Measurements from ENCODE around the gene MSANTD1.

The MSANTD1 gene

GRCh38 chr4:3269105-3269927 lies 20.4 kb downstream of the MSANTD1 start:
- CTCF ChIA-PET: no interaction called here
- no peak for TF ChIP-seq NFRKB (IDR thresholded peaks at IDR 0.05)
- no peak for TF ChIP-seq ARNT (IDR thresholded peaks at IDR 0.05)
- TF ChIP-seq ELF4 (IDR thresholded peaks at IDR 0.05): no peak
- no peak for TF ChIP-seq FOXK2 (IDR thresholded peaks at IDR 0.05)
- TF ChIP-seq HDGF (IDR thresholded peaks at IDR 0.05; ENCODE audit: borderline replicate concordance): no peak
- TF ChIP-seq PKNOX1 (IDR thresholded peaks at IDR 0.05): no peak
- TF ChIP-seq LEF1 (IDR thresholded peaks at IDR 0.05; ENCODE audit: borderline replicate concordance): no peak
- TF ChIP-seq FOXA1 (IDR thresholded peaks at IDR 0.05): no peak
- TF ChIP-seq CTBP1 (IDR thresholded peaks at IDR 0.05; ENCODE audit: borderline replicate concordance): no peak
- no peak for TF ChIP-seq L3MBTL2 (conservative IDR thresholded peaks at IDR 0.05)
- DNase-seq (ENCODE audit: extremely low spot score): no peak
- POLR2A ChIA-PET: no interaction called here

DNA sequence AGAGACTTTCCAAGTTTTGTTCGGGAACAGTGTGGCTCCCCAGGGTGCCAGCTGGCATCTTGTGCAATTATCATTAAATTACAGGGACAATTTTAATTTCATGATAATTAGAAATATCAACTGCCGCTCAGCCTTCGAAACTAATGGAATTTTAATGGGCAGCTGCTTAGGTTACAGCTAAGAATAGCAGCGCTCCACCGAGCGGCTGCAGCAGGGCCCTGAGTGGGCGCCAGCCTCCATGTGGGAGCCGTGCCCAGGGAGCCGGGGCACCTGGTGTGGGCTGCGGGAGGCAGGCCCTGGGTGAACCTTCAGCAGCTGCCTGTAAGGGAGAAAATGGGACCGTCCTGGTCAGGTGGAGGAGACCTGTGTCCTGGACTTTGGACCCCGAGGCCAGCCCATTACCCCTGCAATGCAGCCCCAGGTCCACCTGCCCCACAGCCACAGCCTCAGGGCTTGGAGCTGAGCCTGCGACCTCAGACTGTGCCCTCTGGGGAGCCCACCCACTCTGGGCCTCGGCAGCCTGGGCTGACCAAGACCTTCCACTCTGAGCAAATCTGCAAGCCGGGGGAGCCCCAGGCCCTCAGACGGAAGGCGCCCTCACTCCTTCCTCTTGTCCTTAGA lies 21.1 kb downstream of the MSANTD1 start:
- POLR2A ChIA-PET: no interaction called here
- CTCF ChIA-PET: no interaction called here
- TF ChIP-seq FOXA1 (IDR thresholded peaks at IDR 0.05): no peak
- no peak for DNase-seq (ENCODE audit: extremely low spot score)

DNA sequence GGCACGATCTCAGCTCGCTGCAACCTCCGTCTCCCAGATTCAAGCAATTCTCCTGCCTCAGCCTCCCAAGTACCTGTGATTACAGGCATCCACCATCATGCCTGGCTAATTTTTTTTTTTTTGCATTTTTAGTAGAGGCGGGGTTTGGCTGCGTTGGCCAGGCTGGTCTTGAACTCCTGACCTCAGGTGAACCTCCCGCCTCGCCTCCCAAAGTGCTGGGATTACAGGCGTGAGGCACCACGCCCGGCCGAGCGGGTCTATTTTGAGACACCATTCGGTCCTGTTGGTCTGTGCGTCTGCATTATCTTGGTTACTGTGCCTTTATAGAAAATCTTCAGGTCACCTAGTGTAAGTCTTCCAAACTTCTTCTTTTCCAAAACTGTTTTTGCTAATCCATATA lies 22.2 kb downstream of the MSANTD1 start:
- ChIA-PET POLR2A (no interaction called here), CTCF (no interaction called here)
- no peak for DNase-seq (ENCODE audit: extremely low spot score)
- no peak for TF ChIP-seq HDGF (IDR thresholded peaks at IDR 0.05; ENCODE audit: borderline replicate concordance)
- no peak for TF ChIP-seq PKNOX1 (IDR thresholded peaks at IDR 0.05)
- no peak for TF ChIP-seq LEF1 (IDR thresholded peaks at IDR 0.05; ENCODE audit: borderline replicate concordance)
- TF ChIP-seq ARNT (IDR thresholded peaks at IDR 0.05): no peak
- no peak for TF ChIP-seq FOXA1 (IDR thresholded peaks at IDR 0.05)

- ChIA-PET POLR2A (interaction anchor here (1.1 kb wide), 1 partner anchor 15 kb away, joined by 5 read pairs; no protein-coding TSS in a partner anchor), CTCF (no interaction called here)
- TF ChIP-seq ZNF384 (IDR thresholded peaks at IDR 0.05): no peak
- no peak for TF ChIP-seq FOXK2 (IDR thresholded peaks at IDR 0.05)
- no peak for TF ChIP-seq BHLHE40 (IDR thresholded peaks at IDR 0.05; ENCODE audit: borderline replicate concordance)
- no peak for TF ChIP-seq SUZ12 (IDR thresholded peaks at IDR 0.05)
- TF ChIP-seq PKNOX1 (IDR thresholded peaks at IDR 0.05): no peak
- TF ChIP-seq LEF1 (IDR thresholded peaks at IDR 0.05; ENCODE audit: borderline replicate concordance): no peak
- no peak for DNase-seq (ENCODE audit: extremely low spot score)
These were observed 28.0 kb downstream of the MSANTD1 start for GRCh38 chr4:3276986-3277385.

- DNase-seq (ENCODE audit: extremely low spot score): no peak
- no peak for TF ChIP-seq ZNF384 (IDR thresholded peaks at IDR 0.05)
- no peak for TF ChIP-seq NFRKB (IDR thresholded peaks at IDR 0.05)
- no peak for TF ChIP-seq ARNT (IDR thresholded peaks at IDR 0.05)
- TF ChIP-seq ELF4 (IDR thresholded peaks at IDR 0.05): no peak
- TF ChIP-seq FOXK2 (IDR thresholded peaks at IDR 0.05): no peak
- no peak for TF ChIP-seq SP1 (IDR thresholded peaks at IDR 0.05)
- TF ChIP-seq TARDBP (IDR thresholded peaks at IDR 0.05): no peak
- TF ChIP-seq FOXM1 (IDR thresholded peaks at IDR 0.05; ENCODE audit: borderline replicate concordance): no peak
- no peak for TF ChIP-seq PKNOX1 (IDR thresholded peaks at IDR 0.05)
- TF ChIP-seq BHLHE40 (IDR thresholded peaks at IDR 0.05; ENCODE audit: borderline replicate concordance): no peak
- no peak for TF ChIP-seq HDGF (IDR thresholded peaks at IDR 0.05; ENCODE audit: borderline replicate concordance)
- no peak for TF ChIP-seq L3MBTL2 (conservative IDR thresholded peaks at IDR 0.05)
- no peak for TF ChIP-seq SUZ12 (IDR thresholded peaks at IDR 0.05)
- no peak for TF ChIP-seq LEF1 (IDR thresholded peaks at IDR 0.05; ENCODE audit: borderline replicate concordance)
- TF ChIP-seq FOXA1 (IDR thresholded peaks at IDR 0.05): no peak
- TF ChIP-seq CTBP1 (IDR thresholded peaks at IDR 0.05; ENCODE audit: borderline replicate concordance): no peak
- ChIA-PET CTCF (no interaction called here), POLR2A (no interaction called here)
These were observed 31.5 kb downstream of the MSANTD1 start for GRCh38 chr4:3280466-3280865.

- ChIA-PET POLR2A (no interaction called here), CTCF (no interaction called here)
- TF ChIP-seq ARNT (IDR thresholded peaks at IDR 0.05) (no peak), ELF4 (IDR thresholded peaks at IDR 0.05) (no peak), FOXK2 (IDR thresholded peaks at IDR 0.05) (no peak), ZNF384 (IDR thresholded peaks at IDR 0.05) (no peak), TARDBP (IDR thresholded peaks at IDR 0.05) (no peak), L3MBTL2 (conservative IDR thresholded peaks at IDR 0.05) (no peak), FOXM1 (IDR thresholded peaks at IDR 0.05; ENCODE audit: borderline replicate concordance) (no peak), CTBP1 (IDR thresholded peaks at IDR 0.05; ENCODE audit: borderline replicate concordance) (no peak), PKNOX1 (IDR thresholded peaks at IDR 0.05) (no peak), SP1 (IDR thresholded peaks at IDR 0.05) (no peak), LEF1 (IDR thresholded peaks at IDR 0.05; ENCODE audit: borderline replicate concordance) (no peak), HDGF (IDR thresholded peaks at IDR 0.05; ENCODE audit: borderline replicate concordance) (no peak), BHLHE40 (IDR thresholded peaks at IDR 0.05; ENCODE audit: borderline replicate concordance) (no peak), SUZ12 (IDR thresholded peaks at IDR 0.05) (no peak), NFRKB (IDR thresholded peaks at IDR 0.05) (no peak), FOXA1 (IDR thresholded peaks at IDR 0.05) (no peak)
- DNase-seq (ENCODE audit: extremely low spot score): no peak
These were observed 34.5 kb downstream of the MSANTD1 start for GRCh38 chr4:3283483-3283882.

Data from HEK293T (cell line).